ENCODE measurements around the gene MAB21L3.

GRCh38 chr1:116161390-116161789 lies 50.2 kb downstream of the MAB21L3 start:
- TF ChIP-seq POLR2A (IDR thresholded peaks at IDR 0.05; ENCODE audit: low read depth, low read length) (no peak), POLR2AphosphoS5 (IDR thresholded peaks at IDR 0.05; ENCODE audit: low read depth, low read length) (no peak), TAF1 (IDR thresholded peaks at IDR 0.05; ENCODE audit: low read depth, low read length) (no peak), PAX5 (IDR thresholded peaks at IDR 0.05; ENCODE audit: insufficient read depth, low read length, severe bottlenecking) (no peak), SPI1 (IDR thresholded peaks at IDR 0.05; ENCODE audit: low read depth, low read length) (no peak), POU2F2 (IDR thresholded peaks at IDR 0.05; ENCODE audit: low read depth, low read length) (no peak)
